Measurements from ENCODE around the gene CHMP5.

GRCh38 chr9:33255471-33255870 is 9.4 kb upstream of the CHMP5 start:
- TF ChIP-seq ZNF70 (CRISPR knock-in tag; IDR thresholded peaks at IDR 0.05) (no peak), ZFP3 (CRISPR knock-in tag; IDR thresholded peaks at IDR 0.05) (no peak), CSRNP3 (CRISPR knock-in tag; IDR thresholded peaks at IDR 0.05) (no peak), RARB (CRISPR knock-in tag; IDR thresholded peaks at IDR 0.05) (no peak), ZC3H10 (CRISPR knock-in tag; IDR thresholded peaks at IDR 0.05) (no peak), ZNF8 (CRISPR knock-in tag; IDR thresholded peaks at IDR 0.05) (no peak)
- TF ChIP-seq, protein P1, sequence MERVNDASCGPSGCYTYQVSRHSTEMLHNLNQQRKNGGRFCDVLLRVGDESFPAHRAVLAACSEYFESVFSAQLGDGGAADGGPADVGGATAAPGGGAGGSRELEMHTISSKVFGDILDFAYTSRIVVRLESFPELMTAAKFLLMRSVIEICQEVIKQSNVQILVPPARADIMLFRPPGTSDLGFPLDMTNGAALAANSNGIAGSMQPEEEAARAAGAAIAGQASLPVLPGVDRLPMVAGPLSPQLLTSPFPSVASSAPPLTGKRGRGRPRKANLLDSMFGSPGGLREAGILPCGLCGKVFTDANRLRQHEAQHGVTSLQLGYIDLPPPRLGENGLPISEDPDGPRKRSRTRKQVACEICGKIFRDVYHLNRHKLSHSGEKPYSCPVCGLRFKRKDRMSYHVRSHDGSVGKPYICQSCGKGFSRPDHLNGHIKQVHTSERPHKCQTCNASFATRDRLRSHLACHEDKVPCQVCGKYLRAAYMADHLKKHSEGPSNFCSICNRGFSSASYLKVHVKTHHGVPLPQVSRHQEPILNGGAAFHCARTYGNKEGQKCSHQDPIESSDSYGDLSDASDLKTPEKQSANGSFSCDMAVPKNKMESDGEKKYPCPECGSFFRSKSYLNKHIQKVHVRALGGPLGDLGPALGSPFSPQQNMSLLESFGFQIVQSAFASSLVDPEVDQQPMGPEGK (CRISPR knock-in tag; IDR thresholded peaks at IDR 0.05; ENCODE audit: borderline replicate concordance), result no peak
- TF ChIP-seq, protein P2, sequence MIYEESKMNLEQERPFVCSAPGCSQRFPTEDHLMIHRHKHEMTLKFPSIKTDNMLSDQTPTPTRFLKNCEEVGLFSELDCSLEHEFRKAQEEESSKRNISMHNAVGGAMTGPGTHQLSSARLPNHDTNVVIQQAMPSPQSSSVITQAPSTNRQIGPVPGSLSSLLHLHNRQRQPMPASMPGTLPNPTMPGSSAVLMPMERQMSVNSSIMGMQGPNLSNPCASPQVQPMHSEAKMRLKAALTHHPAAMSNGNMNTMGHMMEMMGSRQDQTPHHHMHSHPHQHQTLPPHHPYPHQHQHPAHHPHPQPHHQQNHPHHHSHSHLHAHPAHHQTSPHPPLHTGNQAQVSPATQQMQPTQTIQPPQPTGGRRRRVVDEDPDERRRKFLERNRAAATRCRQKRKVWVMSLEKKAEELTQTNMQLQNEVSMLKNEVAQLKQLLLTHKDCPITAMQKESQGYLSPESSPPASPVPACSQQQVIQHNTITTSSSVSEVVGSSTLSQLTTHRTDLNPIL (CRISPR knock-in tag; IDR thresholded peaks at IDR 0.05; ENCODE audit: low read depth), result no peak
